NCI-H1417 (cell line): ENCODE data around the gene FILIP1L.
A peak's percentile ranks its signal among the peaks of the same experiment; 100 is the strongest.

Experiments used
- DNase-seq, 3 experiments: peaks; one replicate each; lab custom pipeline; 2025; lab: John Stamatoyannopoulos, UW

The FILIP1L gene

DNA sequence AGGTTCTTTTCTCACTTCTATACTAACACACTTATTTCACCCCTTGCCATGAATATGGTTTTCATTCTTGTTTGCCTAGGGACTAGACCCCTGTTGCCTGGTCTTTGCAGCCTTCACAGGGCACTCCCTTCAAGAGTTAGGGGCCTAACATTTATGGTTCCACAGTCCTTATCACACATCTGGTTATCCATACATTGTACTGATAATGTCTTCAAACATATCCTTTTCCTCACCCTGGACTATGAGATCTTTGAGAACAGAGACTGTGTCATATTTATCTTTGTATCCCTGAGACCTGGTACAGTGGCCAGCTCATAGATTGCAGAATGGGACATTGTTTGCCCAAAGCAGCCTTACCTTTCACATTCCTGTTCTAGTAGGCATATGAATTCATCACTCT lies 190.4 kb downstream of the FILIP1L start:
- no peak for DNase-seq

DNA sequence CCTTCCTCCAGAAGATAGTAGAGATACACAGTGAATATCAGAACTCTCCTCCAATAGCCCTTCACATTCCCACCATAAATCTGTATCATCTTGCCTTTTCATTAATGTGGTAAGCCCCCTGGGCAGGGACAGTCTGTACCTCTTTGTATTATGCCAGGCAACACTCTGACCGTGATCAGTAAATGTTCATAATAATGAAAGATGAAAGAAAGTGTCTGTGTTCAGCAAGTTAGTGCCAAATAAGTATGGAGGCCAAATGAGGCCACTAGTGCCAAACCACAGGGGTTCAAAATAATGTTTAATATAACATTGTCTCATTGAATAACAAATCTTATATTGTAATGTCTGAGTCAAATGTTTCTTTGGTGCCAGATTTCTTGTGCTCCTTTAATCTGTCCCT lies 192.3 kb downstream of the FILIP1L start:
- no peak for DNase-seq

GRCh38 chr3:99921377-99921695 lies 193.0 kb downstream of the FILIP1L start:
- DNase-seq: no peak

GRCh38 chr3:99920481-99921376 lies 193.6 kb downstream of the FILIP1L start:
- DNase-seq: peak in 2 of 3 experiments; percentile 10 to 12

GRCh38 chr3:99919694-99920093 lies 194.6 kb downstream of the FILIP1L start:
- no peak for DNase-seq

GRCh38 chr3:99918715-99919114 lies 195.6 kb downstream of the FILIP1L start:
- no peak for DNase-seq

GRCh38 chr3:99915906-99916432 lies 198.3 kb downstream of the FILIP1L start:
- DNase-seq: no peak

DNA sequence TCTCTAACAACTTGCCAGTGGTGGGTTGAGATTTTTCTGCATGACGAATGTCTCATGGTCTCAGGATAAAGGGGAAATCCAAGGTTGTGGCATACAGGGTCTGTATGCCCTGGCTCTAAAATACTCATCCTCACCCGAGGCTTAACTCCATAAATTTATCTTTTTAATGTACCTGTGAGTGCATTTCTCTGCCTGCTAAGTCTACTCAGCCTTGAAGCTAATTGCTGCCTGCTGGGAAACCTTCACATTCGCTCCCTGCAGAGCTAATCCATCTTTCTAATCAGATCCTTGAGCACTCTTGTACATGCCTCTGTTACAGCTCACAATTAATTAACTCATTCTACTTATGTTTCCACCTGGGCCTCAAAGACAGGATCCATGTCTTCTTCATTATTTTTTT lies 202.9 kb downstream of the FILIP1L start:
- DNase-seq: peak; percentile 22 to 77 (median 73)

DNA sequence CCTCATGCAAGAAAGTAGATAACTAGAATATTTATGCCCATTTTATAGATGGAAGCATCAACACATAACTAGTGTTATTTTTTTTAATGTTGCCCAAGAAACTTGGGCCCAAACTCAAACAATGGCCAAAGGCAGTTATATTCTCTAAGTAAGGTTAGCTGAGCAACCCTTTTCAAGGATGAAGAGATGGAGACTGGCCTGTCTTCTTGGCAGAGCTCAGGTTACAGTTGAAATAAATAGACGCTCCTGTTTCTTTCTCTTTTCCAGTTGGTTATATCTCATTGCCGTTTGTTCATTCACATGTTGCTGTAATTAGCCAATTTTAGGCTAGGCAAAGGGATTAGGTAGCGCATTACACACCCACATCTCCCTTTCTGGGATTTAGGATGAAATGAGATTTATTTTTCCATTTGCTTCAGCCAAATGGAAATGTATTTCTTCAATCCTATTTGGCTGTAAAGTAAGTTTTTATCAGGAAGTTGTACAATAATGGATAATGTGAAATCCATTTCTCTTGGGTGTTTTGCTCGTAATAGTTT lies 203.5 kb downstream of the FILIP1L start:
- no peak for DNase-seq

DNA sequence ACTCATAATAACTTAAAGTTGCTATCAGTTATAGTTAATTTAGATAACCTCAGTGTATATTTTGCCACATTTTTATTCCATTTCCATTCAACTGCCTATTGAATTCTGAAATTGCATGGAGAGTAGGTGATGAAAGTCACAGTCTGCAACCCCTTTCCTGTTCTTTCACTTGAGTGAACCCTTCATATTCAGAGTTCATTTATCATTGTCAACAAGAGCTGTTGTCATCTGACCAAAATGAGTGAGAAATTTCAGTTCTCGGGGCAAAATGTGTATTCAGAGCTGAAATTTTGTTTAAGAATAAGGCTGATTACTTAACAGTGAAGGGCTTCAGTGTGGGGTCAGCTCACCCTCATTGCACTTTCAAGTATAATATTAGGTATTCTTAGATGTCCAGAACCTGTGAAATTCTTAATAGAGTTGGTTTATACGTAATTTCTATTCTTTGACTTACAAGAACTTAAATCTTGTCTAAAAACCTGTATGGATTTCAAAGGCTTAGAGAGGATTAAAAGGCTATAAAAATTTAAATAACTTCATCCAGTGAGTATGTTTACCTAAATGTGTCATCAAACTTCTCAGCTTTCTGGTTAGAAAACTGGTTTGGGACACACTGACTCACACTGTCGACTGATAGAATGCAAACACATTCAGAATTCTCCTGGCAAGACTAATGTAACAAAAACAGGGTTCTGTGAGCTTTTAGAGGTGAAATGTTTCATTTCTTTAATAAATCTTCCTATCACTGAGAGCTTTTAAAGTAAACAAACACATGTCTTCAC lies 204.4 kb downstream of the FILIP1L start:
- no peak for DNase-seq

- no peak for DNase-seq
These were observed 206.2 kb downstream of the FILIP1L start for GRCh38 chr3:99907959-99908544.

DNA sequence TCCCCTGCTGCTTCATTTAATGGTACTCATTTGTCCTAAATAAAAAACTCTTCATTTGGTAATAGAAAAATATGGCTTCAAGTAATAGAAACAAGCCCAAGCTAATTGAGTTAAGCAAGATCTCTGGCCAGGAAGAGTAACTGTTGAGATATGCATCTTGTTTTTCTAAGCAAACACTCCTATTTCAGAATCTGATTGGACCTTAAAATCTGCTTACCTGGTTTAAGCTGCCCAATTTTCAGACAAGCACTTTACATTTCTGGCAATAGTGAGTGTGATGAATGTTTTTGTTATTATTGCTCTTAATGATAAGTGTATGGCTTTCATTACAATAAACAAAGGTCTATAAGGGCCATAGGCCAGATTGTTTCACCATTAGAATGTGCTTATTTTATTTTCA lies 210.4 kb downstream of the FILIP1L start:
- no peak for DNase-seq

DNA sequence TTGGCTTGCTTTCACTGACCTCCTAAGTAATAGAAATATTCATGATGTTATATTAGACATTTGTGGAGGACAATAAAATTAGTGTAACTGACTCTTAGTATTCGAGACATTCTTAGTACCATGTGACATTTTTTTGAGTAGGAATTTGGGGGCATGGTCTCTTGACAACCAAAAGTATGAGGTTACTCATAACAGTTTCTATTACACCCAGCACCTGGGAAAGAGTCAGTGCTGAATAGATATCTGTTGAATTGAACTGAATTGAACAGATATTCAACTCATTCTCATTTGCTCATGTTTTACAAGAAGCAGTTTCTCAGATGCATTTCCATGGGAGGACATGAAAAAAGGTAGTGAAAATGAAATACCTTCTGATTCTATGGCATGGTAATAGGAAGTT lies 212.2 kb downstream of the FILIP1L start:
- DNase-seq: peak in 1 of 3 experiments; percentile 23

DNA sequence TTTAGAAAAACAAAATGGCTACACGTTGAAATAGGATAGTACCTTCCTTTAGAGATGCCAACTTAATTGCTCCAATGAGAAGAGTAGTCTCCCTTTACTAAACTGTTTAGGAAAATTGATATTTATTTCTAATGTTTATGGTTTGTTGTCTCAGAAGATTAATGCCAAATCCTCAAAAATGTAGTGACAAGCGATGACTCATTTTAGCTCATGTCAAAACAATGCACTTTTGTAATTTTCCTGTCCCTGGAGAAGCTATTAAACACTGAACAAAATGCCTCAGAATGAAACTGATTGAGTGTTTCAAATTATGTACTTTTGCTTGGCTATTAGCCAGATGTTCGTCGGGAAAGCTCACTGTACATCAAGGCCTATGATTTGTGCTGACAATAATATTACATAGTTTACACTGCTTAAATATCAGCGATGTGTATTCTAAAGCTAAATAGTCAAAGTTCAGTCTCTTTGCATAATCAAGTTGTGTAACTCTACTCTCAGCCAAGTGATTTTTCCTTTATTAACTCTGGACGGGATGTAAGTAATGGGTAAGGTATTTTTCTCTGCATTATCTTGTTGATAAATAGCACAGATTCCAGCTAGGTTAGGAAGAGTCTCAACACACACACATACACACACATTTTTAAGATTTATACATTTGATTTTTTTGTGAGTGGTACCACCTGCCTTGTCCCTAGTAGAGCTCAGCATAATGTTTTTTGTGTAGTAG lies 212.9 kb downstream of the FILIP1L start:
- DNase-seq: peak in 2 of 3 experiments; percentile 61 to 94

DNA sequence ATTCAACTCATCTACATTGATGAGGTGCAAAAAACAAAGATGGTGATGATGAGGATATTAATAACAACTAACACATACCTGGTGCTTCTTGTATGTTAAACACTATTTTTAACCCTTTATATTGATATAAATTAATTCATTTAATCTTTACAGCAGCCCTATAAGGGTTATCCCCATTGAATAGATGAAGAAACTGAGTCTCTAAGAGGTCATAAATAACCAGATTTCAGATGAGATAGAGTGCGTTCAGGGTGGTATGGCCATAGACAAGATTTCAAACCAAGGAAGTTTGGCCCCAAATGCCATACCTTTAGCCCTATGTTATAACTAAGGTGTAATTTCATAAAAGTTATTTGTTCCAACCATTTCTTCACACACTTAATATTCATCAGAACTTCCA lies 214.1 kb downstream of the FILIP1L start:
- DNase-seq: no peak

DNA sequence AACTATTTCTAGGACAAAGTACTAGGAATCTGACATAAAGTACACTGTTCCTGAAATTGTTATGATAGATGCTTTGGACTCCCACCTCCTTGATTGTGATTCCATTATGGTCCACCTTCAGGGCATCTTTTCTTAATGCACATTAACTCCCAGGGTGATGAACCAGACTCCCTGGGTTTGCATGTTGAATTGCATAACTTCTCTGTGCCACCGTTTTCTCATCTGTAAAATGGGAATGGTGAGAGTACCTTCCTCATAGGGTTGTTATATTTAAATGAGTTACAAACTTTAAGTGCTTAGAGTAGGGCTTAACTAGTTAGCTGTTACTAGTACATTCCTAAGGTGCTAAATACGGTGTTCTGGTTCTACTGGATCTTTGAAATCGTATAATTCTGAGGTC lies 214.7 kb downstream of the FILIP1L start:
- no peak for DNase-seq

DNA sequence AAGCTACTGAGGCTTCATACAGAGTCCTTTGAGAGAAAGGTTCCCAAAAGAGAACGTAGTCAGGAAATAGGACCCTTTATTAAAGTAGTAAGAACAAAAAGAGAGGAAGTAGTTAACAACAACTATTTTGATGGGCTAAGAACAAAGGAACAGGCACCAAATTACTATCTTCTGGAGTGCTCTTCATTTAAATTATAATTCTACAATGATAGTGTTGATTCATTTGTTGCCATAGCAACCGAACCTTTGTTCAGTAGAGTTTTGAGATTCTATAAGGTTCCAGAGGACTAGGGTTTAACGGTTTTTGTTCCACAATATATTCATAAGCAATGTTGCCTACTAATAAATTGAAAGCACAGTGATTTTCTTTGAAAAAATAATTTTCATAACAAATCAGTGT lies 217.8 kb downstream of the FILIP1L start:
- DNase-seq: peak; percentile 4 to 67 (median 36)

DNA sequence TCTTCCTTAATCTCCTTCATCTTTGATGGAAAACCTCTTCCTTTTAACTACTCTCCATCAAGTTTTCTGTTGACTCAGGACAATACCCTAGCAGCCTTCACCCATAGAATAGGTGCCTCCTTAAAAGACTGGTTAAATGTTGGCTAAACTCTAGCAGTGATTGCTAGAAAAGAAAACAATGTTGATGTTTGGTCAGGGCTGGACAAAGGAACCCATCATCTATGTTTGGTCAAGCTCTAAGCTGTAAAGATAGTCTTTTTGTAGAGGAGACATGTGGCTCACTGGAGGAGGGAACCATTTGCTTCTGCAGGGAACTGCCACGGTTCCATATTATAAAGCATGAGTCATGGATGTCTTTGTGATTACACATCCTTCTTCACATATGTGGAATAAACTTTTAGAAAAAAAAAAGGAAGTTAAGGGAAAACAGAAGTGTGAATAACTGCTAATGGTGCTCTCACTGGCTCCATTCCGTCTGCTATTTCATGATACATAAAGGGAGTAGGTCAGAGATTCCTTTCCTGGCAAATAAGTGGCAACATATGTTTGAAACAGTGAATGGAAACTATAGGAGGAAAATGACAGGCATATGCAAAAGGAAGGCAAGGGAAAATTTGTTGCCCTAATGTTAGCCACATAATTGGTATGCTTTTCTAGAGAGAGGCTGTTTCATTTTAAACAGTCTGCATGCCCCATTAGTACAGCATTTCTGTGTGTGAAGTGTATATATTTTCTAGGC lies 218.4 kb downstream of the FILIP1L start:
- DNase-seq: no peak

- no peak for DNase-seq
These were observed 219.1 kb downstream of the FILIP1L start for GRCh38 chr3:99895131-99895696.

DNA sequence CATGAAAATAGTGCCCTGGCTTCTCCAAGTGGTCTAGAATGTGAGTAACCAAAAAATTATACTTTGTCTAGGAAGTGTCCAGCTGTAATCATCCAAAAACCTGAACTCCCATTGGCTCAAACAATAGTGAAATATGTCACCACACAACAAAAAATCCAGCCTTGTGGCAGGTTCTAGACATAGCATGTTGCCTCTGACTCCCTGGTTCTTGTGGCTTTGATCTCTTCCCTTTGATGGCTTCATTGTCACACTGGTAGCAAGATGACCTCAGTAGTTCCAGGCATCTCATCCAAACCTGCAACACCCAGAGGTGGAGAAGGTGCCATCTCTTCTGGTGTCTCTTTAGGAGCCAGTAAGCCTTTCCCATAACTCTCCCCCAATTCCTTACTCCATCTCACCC lies 222.0 kb downstream of the FILIP1L start:
- DNase-seq: no peak
